NCI-H345 (cell line): Measurements from ENCODE around the gene SPON1.
A peak's percentile ranks its signal among the peaks of the same experiment; 100 is the strongest.

ENCODE experiments used
- DNase-seq: peaks from one replicate; lab custom pipeline; 2025; lab: John Stamatoyannopoulos, UW

The SPON1 gene

DNA sequence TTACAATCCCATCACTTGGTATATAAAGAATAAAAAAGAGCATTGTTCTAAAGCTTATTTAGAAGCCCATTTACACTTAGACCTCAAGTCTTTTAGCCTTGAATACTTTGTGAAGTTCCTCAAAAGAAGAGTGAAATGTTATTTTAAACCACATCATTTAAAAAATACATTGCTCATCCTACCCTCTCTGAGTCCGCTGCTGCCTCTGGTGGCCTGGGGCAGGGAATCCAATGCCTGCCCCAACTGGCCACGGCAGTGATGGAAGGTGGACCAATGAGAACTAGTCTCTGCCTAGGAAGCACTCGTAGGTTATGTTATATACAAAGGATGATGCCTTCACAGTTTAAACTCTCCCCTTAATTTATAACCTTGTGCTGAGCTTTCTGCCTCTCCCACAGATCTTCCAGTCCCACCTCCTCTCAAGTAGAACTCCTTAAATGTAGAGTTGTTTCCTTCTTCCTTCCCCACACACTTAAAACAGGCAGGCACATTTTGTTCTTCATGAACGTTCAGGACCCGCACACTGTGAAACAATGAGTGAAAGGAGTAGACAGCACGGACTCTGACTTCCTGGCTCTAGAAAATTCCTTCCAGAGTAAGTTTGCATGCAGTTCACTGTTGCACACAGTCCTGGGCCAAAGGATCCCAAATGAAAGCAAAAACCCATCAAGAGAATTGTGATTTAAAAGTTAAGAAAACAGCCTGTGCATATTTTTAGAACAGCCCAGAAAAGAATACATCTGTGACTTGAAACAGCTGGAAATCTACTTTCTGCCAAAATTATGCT lies 228.7 kb downstream of the SPON1 start:
- DNase-seq = no peak

DNA sequence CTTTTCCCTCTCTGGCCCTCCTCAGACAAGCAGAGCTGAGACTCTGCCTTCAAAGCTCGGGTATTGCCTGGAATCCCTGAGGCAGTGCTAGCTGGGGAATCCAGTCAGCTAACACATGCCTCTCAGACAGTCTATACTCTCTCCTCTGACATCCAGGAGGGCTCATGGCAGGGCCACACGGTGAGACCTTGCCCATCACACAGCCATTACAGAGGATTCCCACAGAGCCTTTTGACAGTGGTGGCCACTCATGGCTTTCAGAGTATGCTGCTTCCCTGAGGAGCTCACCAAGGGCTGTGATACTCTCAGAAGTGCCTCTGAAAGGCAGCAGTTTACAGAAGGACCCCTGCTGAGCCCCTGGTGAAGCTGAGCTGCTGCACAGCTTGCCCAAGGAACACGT lies 231.1 kb downstream of the SPON1 start:
- DNase-seq = peak; percentile 28

DNA sequence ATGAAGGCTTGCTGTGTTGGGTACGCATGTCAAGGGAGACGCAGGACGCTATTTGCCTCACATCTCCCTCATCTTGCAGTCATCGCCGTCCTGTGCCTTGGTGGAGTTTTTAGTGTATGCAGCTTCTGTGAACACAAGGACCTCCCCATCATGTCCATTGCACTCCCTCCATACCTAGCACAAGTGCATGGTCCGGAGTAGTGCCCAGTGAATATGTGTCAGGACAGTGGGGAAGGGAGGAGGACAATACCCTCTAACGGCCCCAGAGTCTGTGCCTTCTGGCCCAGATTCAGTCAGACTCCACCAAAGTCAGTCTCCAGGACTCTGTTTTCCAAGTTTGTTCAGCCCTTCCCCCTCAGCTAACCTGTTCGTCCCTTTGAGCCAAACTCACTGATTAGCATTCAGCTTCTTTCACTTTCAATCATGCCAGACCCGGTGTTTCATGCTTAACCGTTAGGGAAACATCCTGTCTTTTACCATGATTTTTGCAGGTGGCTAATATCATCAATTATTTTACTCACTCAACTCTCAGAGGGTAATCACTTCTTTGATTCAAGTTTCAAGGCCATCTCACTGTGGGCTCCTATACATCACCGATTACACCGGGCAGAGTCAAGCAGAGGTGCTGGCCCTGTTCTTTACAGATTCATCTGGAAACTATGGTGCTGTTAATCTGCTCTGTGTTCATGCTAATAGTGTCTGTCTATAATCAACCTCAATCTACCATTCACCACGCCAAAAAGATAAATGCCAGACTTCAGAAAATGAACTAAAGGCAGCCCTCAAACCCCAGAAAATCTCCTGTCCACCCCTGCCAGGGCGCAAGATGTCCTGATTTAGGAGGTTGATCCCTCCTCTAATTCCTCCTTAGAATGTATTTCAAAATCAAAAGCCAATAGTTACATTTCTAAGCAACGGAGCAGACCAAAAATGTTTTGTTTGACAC lies 240.0 kb downstream of the SPON1 start:
- DNase-seq = no peak

DNA sequence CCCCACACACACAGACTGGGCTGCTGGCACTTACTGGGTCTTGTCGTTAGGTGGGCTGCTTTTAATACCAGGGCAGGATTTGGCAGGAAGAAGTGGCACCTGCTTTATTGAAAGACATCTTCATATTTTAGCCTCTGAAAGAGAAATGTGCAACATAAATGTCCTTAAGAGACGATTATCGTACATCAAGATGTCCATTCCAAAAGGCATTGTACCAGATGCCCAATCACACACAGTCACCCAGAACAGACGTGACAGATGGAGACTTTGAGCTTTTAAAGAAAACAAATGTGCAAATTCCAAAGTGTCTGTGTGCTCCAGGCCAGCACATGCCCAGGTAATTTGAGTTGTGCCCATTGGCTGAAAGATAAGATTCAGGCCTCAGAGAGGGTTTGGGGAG lies 240.8 kb downstream of the SPON1 start:
- no peak for DNase-seq

DNA sequence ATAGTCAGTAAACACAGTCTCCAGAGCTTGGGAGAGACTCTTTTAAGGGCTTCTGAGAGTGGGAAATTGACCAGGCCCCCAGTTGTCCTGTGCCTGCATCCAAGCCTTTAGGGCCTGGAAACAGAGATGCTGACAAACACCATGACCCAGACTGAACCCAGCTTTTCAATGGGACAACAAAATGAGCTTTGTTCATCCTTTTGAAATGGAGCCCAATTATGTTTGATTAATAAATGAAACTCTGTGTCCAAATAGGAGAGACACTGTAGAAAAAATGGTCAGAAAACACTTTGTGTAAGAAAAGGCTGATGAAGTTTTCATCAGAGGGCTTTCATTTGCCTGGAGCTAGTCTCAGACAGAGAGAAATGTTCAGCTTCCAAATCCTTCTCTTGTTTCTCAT lies 250.5 kb downstream of the SPON1 start:
- no peak for DNase-seq

DNA sequence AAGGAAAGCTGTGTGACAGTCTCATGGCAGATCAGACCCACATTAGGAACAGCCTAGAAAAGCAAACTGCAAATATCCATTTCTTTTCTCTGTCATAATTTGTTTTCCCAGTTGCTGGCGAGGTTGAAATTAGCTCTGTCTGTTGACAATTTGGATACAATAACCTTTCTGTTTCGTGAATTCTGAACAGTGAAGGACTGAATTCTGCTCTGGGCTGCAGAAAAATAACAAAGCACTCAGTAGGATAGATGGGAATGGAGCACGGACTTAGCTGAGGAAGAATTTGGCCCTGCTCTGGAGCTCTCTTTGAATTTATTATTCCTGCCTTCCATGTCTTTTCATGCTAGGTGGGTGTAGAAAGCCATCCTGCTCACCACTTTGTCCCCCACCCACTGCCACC lies 256.2 kb downstream of the SPON1 start:
- DNase-seq = no peak

DNA sequence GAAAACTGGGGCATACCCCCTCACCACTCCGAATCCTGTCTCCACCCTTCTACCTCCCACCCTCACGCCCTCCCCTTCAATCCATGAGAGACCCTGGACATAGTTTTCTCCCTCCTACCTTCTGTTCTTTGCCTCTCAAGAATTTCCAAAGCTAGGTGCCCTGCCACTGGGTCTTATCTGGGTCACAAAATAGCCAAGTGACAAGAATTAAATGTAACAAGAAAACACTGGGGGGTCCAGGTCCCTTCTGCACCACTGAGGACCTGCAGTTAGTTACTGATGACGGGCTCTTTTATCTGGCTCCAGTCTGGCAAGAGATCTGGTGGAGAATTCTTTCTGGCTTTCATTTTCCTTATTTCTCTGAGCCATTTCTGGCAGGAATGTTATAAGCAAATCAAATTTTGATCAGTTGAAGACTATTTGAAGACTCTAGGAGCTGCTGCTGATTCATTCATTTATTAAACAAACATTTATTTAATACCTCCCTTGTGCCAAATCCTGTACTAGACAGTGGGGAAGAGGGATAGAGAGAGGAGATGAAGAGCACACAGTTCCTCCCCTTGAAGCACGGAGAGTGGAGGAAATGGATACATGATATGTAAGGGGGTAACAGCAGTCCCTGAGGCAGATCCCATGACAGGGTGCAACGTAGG lies 261.2 kb downstream of the SPON1 start:
- no peak for DNase-seq

DNA sequence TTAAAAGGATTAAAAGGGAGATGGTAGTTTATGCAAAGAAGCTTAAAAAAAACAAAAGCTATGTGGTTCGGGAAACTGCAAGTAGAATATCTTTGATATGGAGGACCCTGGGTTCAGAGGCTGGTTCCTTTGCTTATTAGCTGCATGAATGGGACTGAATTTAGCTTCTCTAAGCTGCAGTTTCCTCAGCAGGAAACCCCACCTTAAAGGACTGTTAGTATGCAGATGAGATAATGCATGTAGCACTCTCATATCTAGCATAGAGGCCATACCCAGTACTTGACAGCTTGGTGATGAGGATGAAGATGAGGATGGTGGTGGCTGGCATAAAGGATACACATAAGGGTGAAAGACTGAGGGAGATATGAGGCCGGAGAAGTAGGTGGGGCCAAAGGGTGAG lies 261.9 kb downstream of the SPON1 start:
- no peak for DNase-seq

DNA sequence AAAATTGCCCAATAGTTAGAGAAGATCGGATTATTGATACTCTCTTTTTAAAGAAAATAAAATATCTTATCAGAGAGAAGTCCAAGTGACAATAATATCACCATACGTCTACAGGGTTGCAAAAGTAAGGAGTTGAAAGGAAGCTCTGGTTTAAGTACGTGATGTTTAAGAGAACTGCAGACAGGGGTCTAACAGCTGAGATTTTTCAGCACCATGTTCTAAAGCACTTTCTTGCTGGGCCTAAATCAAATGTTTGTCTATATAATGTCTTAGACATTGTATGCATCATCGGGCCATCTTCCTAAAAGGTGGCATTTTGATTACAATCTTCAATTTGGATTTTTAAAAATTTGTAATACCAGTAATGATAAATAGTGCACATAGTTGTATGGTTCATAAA lies 263.1 kb downstream of the SPON1 start:
- no peak for DNase-seq

DNA sequence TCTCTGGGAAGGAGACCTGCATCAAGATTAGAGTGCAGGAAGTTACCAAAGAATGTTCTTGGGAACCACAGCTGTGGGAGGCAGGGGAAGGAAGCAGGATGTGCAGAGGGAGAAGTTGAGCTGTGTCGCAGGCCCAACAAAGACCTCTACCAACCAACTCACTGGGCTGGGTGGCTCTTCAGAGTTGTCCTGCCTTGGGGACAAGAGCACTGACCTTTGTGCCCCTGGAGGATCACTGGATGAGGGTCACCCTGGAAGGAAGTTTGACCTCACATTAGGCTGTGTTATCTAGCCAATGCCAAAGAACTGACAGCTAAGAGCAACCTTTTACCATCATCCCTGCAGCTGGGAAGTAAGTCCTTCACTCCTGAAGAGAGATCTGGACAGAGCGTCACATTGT lies 265.8 kb downstream of the SPON1 start:
- DNase-seq = no peak

DNA sequence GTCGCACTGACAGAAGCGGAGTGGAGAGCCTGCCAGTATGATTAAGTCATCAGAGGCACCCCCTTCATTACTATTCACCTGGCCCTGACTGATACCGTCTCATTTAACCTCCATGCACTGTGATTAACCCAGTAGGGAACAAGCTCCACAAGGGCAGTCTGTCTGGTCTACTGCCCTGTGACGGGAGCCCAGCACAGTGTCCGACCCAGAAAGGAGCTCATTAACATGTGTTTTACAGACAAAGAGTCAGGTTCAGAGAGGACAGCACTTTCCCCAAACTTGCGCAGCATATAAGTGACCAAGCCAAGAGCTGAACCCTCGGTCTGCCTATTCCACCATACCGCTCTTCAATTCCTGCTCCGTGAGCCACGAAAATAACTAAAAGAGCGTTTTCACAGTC lies 266.9 kb downstream of the SPON1 start:
- DNase-seq = no peak

DNA sequence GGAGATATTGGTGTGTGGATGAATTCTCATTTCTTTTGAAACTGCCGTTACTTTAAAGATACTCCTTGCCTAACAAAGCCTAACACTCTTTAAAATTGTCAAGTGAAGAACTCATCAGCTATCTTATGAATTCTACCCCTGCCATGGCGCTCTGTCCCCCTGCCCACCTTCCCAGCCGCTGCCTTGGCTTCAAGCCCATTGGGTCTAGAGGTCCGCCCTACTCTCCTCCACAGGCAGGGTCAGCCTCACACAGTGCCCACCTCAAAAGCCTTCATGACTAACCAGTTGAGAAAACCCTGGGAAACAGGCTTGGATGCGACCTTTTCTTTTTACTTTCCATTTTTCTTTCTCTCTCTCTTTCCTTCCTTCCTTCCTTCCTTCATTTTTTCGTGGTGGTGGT lies 267.9 kb downstream of the SPON1 start:
- no peak for DNase-seq

DNA sequence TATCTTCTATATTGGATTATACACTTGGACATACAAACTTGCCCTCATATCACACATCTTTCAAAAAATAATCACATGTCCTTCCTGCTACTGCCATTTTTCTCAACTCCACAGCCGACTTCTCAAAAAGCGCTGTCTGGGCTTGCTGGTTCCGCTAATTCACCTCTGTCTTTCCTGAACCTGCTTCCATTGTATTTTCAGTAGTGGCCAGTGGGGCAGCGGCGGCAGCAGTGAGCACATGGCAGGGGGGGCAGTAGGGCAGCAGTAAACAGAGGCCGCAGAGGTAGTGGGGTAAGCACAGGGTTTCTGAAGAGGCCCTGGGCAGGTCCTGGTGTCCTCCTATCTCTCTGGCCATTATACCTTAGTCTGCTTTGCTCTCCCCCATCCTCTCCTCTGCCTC lies 270.1 kb downstream of the SPON1 start:
- DNase-seq = no peak

DNA sequence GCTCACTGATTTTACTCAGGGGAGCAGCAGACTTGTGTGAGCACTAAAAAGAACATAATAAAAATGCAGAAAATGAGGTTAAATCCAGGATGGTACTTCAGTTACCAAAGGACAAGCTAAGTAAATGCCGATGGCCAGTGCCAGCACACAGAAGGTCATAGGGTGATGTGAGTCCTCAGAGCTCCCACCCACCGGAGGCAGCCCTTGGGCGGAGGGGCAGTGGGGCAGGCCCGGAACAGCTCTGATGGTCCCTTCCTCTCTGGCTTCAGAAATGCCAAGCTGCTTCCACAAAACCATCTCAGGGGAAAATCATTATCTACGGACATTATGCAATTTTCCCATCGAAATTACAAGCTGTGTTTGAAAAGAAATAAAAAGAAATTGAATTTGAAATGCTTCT lies 271.9 kb downstream of the SPON1 start:
- DNase-seq = no peak

DNA sequence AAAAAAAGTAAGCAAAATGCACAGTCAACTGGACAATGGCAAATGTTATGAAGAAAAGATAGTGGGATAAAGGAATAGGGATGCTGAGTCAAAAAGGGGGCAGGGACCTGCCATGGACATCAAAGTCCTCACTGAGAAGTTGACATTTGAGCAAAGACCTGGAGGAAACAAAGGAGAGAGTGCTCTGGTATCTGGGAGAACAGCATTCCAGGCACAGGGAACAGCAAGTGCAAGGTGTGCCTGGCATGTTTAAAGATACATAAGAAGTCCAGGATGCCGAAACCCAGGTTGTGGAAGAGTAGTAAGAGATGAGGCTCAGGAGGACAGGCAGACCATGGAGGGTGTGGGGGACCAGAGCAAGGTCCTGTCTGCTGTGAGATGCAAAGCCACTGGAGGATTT lies 273.2 kb downstream of the SPON1 start:
- no peak for DNase-seq

DNA sequence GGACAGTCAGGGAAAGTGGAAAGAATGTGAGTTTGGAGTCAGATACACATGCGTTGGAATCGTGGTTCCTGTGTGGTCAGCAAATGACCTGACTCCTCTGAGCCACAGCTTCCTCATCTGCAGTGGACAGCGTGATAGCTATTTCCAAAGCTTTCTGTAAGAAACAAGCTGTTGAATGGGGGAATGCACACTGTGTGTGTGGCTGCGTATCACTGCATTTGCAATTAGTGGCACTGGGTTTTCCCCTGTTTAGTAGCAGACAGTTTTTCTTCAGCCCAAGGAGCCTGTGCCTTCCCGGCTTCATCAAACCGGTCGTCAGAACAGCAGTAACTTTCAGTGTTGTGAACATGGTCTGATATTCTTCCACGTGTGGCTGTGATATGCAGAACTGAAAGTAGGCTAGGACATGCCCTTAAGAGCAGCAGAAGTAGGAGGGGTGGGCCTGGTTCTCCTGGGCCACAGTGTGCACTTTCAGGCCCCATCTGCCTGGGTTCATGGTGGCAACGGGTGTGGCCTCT lies 275.0 kb downstream of the SPON1 start:
- DNase-seq = no peak

DNA sequence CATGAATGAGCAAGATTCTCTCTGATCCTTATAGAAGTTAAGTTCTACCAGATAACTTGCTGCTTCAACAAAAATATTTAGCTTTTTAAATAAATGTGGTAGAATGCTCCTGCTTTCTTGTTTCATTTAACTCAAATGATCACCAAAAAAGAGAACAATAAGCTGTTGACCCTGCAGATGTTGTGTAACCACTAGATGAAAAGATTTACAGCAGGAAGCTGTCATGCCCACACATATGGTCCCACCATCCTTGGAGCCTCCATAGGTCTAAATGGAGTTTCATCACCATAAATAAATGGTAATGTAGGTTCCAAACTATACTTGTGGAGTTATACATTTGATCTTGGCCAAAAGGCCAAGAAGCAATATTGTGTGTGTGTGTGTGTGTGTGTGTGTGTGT lies 277.7 kb downstream of the SPON1 start:
- DNase-seq = no peak

DNA sequence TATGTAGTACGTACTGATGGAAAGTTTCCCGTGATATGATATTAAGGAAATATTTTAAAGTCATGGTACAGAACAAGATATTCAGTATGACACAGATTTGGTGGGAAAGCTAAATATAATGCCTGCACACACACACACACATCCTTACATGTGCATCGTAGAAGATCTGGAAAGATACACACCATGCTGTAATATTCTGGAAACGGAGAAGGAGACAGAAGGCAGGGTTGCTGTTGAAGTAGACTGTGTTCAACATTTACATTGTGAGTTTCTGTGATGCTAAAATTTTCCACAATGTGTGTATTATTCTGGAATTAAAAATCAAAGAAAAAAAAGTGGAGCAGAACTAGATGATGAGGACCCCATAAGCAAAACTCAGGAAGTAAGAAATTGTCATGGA lies 278.4 kb downstream of the SPON1 start:
- no peak for DNase-seq

DNA sequence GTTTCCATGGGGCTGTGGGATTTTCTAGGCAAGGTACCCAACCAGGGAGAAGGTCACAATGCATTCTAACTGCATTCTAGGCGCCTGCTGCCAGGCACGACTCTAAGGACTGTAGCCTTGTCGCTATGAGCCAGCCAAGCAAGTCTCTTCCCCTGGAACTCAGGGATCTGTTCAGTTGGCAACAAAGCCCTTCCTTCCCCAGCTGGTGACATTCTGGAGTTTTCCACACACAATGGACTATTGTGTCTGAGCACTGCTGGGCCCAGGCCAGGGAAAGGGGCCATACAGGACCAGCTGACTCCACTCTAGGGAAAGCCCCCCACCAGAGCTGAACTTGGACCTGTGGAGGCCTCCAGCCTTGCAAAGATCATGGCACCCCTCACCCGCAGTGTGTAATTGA lies 279.7 kb downstream of the SPON1 start:
- no peak for DNase-seq

DNA sequence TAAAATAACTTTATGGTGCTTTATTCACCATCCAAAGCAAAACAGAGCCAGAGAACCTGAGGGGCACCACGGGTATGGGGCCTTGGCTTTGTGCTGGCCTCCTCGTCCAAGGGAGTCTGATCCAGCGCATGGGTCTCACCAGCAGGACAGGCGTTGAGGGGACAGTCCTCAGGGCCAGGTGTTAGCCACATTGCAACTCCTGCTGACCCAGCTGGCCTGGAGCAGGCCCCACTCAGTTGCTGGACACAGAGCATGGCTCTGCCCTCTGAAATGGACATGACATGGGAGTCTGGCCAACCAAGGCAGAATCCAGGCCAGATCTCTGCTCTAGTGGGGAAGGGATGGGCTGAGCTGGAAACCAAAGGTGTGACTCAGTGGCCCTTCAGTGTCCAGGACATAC lies 280.2 kb downstream of the SPON1 start:
- no peak for DNase-seq

DNA sequence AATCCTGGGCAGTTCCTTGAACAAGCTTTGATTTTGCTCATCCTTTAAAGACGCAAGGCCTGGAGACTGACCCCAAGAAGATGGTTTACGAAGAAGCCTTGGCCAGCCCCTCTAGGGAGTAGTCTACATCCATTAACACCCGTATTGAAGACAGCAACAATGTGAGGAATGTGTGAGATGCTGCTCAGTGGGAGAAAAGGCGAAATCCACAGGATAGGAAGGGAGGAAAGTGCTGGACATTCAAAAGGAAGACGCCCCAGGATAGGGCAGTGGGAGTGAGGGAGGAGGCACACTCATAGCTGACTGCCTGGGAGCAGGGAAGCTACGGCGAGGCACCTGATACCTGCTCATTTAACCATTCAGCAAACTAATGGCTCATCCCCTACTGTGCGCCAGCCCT lies 282.4 kb downstream of the SPON1 start:
- no peak for DNase-seq

DNA sequence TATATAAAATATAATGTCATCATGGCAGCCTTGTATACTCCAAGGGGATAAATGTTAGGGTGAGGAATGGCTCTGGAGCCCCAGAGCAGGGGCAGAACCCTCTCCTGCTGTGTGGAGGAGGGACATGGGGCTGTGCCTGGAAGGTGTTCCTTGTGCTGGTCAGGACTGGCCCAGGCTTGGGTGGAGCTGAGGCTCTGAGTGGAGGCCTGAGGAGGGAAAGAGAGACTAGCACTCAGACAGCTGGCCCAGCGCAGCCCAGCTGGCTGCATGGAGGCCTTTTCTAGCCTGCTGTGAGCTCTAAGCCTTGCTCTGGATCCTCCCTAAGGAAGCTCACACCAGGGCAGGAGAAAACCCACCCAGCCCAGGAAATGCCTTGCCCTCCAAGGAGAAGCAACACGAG lies 282.9 kb downstream of the SPON1 start:
- no peak for DNase-seq

DNA sequence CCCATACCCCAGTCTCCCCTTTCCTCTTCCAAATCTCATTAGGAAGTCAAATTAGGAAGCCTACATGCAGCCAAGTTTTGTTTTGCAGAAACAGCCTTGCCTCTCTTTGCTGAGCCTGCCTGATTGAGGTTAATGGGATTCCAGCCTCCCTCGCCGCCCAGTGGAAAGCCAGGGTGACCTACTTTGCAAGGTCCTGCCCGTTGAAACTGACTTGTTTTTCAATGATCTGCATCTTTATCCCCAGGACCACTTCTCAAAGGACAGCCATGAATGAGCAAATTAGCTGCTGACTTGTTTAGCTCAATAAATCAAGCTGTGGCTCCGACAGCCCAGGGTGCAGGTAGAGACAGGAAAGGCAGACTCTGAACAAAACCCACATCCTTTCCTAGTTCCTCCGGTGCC lies 286.1 kb downstream of the SPON1 start:
- no peak for DNase-seq
